ENCODE results near the gene PARD3.
"Not testable (repeated sequence)": the region's sequence is repeated elsewhere in the genome, so short reads cannot be mapped to it uniquely, and the experiment has no call there.

Gene PARD3

DNA sequence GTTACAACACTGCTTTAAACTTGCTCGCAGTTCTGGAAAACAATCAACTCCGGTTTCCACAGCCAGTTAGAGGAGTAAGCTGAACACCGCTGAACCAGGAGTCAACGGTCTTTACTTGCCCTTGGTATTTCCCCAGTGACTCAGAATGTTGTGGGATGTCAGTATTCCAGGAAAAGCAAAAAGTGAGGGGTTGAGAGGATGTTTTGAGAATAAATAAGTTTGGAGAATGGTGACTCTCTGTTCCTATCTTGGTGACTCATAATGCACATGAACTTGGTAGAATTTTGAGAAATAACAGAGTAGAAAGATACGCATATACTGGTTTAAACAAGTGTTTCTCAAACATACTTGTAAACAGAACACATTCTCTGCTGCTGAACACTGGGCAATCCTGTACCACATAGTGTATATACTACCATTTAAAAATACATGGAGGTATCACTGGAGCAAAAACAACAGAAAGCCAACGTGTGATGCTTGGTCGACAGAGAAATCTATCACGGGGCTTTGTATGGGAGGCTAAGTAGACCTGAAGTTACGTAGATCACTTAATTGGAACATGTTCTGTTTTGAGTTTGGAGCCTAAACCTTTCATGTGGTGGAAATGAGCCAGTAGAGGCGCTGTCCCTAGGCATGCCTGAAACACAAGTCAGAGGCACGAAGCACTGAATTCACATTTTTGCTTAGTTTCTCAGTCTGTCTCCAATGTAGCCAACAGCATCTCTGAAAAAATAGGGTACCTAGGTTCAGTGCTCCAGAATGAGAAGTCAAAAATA is 534.3 kb downstream of the PARD3 start:
- no peak for DNase-seq

DNA sequence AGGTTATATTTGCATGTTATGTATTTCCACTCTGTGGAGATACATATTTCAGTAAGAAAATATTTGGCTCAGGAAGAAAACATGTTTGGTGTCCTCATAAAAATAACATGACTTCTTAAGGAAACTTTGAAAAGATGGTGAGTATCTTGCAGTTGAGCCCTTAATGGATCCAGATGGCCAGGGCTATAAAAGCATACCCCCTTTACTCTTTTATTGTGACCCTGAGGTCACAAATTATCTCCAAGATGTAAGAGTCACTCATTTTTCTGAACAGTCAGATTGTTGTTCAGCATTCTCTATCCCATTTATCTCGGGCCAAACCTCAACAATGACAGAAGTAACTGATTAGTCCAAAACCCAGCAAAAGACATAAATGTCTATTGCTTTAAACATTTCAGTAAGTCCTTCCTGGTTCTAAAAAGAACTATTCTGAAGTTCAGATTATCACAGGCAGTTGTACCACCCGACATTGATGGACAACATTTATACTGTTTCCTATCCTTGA is 539.4 kb downstream of the PARD3 start:
- no peak for DNase-seq

- DNase-seq = no peak
Measured at GRCh38 chr10:34274906-34275305, 540.2 kb downstream of the PARD3 start.

DNA sequence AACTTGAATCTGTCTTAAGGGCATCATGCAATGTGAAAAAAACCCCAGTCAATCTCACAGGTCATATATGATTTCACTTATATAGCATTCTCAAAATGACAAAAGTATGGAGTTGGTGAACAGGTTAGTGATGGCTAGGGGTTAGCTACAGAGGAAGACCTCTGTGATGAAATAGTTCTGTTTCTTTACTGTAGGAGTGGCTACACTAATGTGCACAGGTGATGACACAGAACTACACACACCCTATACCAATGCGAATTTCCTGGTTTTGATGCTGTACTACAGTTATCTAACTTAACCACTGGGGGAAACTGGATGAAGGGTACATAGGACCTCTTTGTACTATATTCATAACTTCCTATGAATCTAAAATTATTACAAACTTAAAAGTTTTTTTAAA is 541.8 kb downstream of the PARD3 start:
- DNase-seq = no peak

- DNase-seq = no peak
Measured at GRCh38 chr10:34272316-34272715, 542.8 kb downstream of the PARD3 start.

GRCh38 chr10:34268410-34268809 is 546.7 kb downstream of the PARD3 start:
- DNase-seq = not testable (repeated sequence)

GRCh38 chr10:34262985-34263384 is 552.1 kb downstream of the PARD3 start:
- no peak for DNase-seq

GRCh38 chr10:34260904-34261303 is 554.2 kb downstream of the PARD3 start:
- no peak for DNase-seq

- no peak for DNase-seq
Measured at GRCh38 chr10:34256216-34256615, 558.9 kb downstream of the PARD3 start.

- DNase-seq = no peak
Measured at GRCh38 chr10:34255035-34255434, 560.1 kb downstream of the PARD3 start.

DNA sequence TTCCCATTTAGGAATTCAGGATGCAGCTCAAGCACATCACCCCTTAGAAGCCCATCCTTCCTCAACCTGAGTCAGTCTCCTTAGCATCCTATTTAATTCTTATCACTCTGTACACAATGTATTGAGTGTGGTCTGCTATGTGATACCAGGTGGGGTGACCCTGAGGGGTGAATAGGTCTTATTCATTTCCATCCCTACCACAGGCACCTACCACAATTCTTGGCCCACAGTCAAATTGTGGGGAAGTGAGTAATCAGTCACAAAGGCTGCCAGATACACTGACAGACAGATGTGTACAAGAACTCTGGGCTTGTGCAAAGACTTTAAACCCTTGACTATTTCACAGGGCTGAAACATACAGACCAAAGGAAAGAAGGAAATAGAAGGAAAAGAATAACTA is 560.5 kb downstream of the PARD3 start:
- DNase-seq = no peak

DNA sequence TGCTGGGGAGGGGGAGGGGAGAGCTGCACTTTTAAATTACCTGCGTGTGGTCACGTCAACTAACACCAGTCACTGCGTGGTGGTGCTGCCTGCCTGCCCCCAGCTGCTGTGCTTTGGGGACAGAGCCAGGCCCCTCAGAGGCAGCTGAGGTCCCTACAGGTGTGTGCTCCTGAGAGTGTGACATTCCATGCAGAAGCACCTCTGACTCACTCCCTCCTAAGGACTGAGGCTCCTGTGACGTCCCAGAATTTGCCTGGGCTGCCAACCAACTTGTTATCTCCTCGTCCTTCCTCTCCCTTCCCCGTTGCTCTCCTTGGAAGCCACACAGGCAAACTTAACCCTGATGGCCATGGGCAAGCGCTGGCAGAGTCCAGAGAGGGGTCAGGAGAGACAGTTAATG is 563.0 kb downstream of the PARD3 start:
- no peak for DNase-seq

GRCh38 chr10:34251177-34251576 is 563.9 kb downstream of the PARD3 start:
- no peak for DNase-seq

- no peak for DNase-seq
Measured at GRCh38 chr10:34250722-34251121, 564.4 kb downstream of the PARD3 start.

DNA sequence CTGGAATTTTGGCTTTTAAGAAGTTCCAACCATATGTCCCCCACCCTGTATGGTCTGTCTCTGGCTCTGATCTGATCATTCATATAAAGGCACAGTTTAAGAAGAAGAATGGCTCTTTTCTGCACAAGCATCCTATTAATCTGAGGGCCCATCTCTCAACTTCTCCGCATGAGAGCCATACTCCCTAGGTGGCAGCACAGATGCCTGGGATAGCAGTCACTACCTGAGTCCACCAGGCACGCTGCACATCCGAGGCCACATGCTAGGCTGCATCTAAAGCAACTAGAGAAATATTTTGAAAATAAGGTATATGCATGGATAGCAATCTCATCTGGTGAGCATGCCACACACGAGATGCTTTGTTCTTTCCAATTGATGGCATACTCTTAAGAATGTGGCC is 565.5 kb downstream of the PARD3 start:
- no peak for DNase-seq

- no peak for DNase-seq
Measured at GRCh38 chr10:34247560-34247959, 567.5 kb downstream of the PARD3 start.

- no peak for DNase-seq
Measured at GRCh38 chr10:34244756-34245484, 570.2 kb downstream of the PARD3 start.

DNA sequence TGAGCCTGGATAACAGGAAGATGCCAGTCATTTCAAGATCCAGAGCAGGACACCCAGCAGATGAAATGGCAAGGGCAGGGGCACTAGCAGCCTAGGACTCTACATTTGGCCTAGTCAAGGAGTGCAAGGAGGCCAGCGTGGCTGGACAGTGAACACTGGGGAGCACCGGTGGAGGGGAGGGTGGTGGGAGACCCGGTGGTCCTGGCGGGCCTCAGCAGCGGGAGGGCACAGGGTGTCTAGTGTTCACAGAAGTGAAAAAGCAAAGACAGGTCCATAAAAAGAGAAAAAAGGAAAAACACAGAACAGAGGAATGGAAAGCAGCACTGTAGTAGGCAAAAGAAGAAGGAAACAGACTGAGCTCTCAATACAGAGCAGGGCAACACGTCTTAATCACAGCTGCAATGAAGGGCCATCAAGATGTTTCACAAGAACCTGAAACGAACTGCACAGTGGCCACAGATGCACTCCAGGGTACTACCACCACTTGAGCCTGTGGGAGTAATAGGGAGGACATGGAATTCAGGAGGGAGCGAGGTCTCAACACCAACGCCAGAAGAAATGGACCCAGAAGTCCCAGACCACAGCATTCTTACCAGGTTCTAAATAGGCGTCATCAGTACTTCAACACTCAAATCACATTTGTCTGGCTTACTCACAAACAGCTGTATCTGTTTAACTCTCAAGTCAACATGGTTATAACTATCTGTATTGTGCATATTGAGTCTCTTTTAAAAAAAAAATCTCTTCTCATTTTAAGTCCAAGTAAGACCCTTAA is 573.7 kb downstream of the PARD3 start:
- no peak for DNase-seq

DNA sequence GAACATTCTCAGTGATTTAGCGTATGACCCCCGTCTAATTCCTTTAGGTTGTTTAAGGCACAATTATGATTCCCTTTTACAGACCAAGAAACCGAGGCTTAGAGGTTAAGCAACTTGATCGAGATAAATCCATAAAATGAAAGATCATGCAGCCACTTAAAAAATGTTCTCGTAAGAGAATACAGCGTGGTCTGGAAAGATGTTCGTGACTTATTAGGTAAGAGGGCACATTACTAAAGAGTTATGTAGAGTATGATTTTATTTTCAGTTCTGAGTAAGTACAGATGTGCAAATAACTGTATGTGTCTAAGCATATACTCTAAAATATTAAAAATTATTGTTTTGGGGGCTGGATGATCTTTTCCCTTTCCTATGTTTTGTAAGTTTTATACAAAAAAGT is 575.1 kb downstream of the PARD3 start:
- no peak for DNase-seq

GRCh38 chr10:34237898-34238455 is 577.1 kb downstream of the PARD3 start:
- DNase-seq = no peak

GRCh38 chr10:34236931-34237330 is 578.2 kb downstream of the PARD3 start:
- DNase-seq = no peak

DNA sequence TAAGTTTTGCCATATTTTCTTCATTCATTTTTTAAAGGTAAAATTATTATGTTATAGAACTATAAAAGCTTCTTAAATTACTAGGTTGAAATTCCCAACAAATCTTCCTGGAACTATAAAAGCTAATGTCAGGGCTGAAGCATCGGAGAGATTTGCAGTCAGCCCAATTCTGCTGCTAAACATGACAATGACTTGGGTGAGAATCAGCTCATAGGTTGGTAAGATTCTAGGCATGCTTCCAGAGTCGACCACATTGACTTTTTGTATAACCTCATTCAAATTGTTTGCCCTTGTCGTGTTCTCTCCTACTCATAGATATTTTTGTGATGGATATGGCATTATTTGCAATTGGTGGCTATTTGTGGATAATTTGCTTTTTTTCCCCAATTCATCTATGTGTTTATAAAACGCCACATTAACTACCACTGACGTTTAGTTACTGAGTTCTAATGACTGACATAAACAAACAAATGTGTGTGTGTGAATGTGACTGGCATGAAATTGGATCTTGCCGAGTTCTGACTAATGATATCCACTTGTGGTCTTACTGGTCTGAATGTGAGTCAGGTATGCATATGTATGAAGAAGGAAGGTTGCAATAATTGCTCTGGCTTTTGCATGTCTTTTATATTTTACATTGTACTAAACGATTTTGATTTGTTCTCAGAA is 579.8 kb downstream of the PARD3 start:
- no peak for DNase-seq

GRCh38 chr10:34232481-34232880 is 582.6 kb downstream of the PARD3 start:
- DNase-seq = no peak
